ENCODE results near the gene FLYWCH2.
A peak's percentile ranks its signal among the peaks of the same experiment; 100 is the strongest.
"Not testable (repeated sequence)": the region's sequence is repeated elsewhere in the genome, so short reads cannot be mapped to it uniquely, and the experiment has no call there.

The FLYWCH2 gene

GRCh38 chr16:2907084-2907753 lies 24.2 kb downstream of the FLYWCH2 start:
- H4K12ac ChIP-seq (ENCODE audit: low read depth, low read length); H3K27ac ChIP-seq (ENCODE audit: low read depth, low read length); H2BK12ac ChIP-seq (ENCODE audit: low read length); H2BK120ac ChIP-seq (ENCODE audit: insufficient read depth, low read length, poor library complexity); H4K8ac ChIP-seq (ENCODE audit: low read depth, low read length); H3K27me3 ChIP-seq (ENCODE audit: insufficient read depth, low read length); H3K4me2 ChIP-seq (ENCODE audit: low read length); H3K4me1 ChIP-seq (ENCODE audit: control insufficient read depth in 1 of 2, insufficient read depth in 2 of 2, low read length in 2 of 2); H3K23ac ChIP-seq (ENCODE audit: low read length); H3K79me2 ChIP-seq (ENCODE audit: control insufficient read depth, insufficient read depth, low read length, poor library complexity); H3K14ac ChIP-seq (ENCODE audit: low read length); H2BK5ac ChIP-seq (ENCODE audit: low read depth, low read length, poor library complexity); H3K9ac ChIP-seq (ENCODE audit: low read length); H3K18ac ChIP-seq (ENCODE audit: low read length); H3K9me3 ChIP-seq (ENCODE audit: insufficient read depth, low read depth, low read length); H2AK5ac ChIP-seq (ENCODE audit: low read length); H3K36me3 ChIP-seq (ENCODE audit: control insufficient read depth in 1 of 2, insufficient read depth in 2 of 2, low read length in 2 of 2); H3K4me3 ChIP-seq (ENCODE audit: low read depth, low read length); H4K91ac ChIP-seq (ENCODE audit: low read depth, low read length); H2AFZ ChIP-seq (ENCODE audit: insufficient read depth, low read length, poor library complexity); H3K4ac ChIP-seq (ENCODE audit: low read depth, low read length): not testable (repeated sequence)
- no CpG with 5 or more reads among the region's 17 CpGs for WGBS (ENCODE audit: extremely low coverage, insufficient coverage, insufficient read length)
- DNase-seq, result peak; percentile 58 to 68
- H3K79me1 ChIP-seq (ENCODE audit: low read length), result peaks cover 12% of the 10 kb centered on the region

DNA sequence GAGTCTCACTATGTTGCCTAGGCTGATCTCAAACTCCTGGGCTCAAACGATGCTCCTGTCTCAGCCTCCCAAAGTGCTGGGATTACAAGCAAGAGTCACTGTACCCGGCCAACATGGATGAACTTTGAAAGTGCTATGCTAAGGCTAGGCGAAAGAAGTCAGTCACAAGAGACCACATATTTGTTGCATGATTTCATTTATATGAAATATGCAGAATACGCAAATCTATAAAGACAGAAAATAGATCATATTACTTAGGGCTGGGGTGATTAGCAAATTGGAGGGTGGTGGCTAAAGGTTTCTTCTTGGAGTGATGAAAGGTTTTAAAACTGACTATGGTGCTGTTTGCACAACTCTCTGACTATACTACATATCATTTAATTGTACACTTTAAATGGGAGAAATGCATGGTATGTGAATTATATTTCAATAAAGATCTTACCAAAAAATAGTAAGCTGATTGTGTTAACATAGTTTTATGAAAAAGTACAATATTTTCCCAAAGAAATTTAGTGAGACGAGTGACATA lies 27.5 kb downstream of the FLYWCH2 start:
- Histone ChIP-seq H3K9me3 (ENCODE audit: insufficient read depth, low read depth, low read length) (peaks cover 3% of the 10 kb centered on the region), H3K4me2 (ENCODE audit: low read length) (no peak overlapping the region), H3K9ac (ENCODE audit: low read length) (no peak overlapping the region), H3K27ac (ENCODE audit: low read depth, low read length) (no peak overlapping the region), H3K79me1 (ENCODE audit: low read length) (peaks cover 7% of the 10 kb centered on the region), H2BK12ac (ENCODE audit: low read length) (no peak overlapping the region), H3K14ac (ENCODE audit: low read length) (no peak overlapping the region), H2BK5ac (ENCODE audit: low read depth, low read length, poor library complexity) (no peak overlapping the region), H3K4me3 (ENCODE audit: low read depth, low read length) (no peak overlapping the region), H3K18ac (ENCODE audit: low read length) (no peak overlapping the region), H3K4me1 (ENCODE audit: control insufficient read depth in 1 of 2, insufficient read depth in 2 of 2, low read length in 2 of 2) (peaks cover 0 to 3% of the 10 kb centered on the region in 2 experiments), H3K27me3 (ENCODE audit: insufficient read depth, low read length) (peaks cover 5% of the 10 kb centered on the region), H4K12ac (ENCODE audit: low read depth, low read length) (no peak overlapping the region), H2AK5ac (ENCODE audit: low read length) (no peak overlapping the region), H2BK120ac (ENCODE audit: insufficient read depth, low read length, poor library complexity) (no peak overlapping the region), H3K4ac (ENCODE audit: low read depth, low read length) (no peak overlapping the region), H2AFZ (ENCODE audit: insufficient read depth, low read length, poor library complexity) (no peak overlapping the region), H3K23ac (ENCODE audit: low read length) (no peak overlapping the region), H3K79me2 (ENCODE audit: control insufficient read depth, insufficient read depth, low read length, poor library complexity) (peaks cover 4% of the 10 kb centered on the region), H3K36me3 (ENCODE audit: control insufficient read depth in 1 of 2, insufficient read depth in 2 of 2, low read length in 2 of 2) (peaks cover 4 to 5% of the 10 kb centered on the region in 2 experiments), H4K8ac (ENCODE audit: low read depth, low read length) (no peak overlapping the region), H4K91ac (ENCODE audit: low read depth, low read length) (no peak overlapping the region)
- no CpG with 5 or more reads among the region's 5 CpGs for WGBS (ENCODE audit: extremely low coverage, insufficient coverage, insufficient read length)
- peak in 1 of 2 donors; percentile 36 for DNase-seq

DNA sequence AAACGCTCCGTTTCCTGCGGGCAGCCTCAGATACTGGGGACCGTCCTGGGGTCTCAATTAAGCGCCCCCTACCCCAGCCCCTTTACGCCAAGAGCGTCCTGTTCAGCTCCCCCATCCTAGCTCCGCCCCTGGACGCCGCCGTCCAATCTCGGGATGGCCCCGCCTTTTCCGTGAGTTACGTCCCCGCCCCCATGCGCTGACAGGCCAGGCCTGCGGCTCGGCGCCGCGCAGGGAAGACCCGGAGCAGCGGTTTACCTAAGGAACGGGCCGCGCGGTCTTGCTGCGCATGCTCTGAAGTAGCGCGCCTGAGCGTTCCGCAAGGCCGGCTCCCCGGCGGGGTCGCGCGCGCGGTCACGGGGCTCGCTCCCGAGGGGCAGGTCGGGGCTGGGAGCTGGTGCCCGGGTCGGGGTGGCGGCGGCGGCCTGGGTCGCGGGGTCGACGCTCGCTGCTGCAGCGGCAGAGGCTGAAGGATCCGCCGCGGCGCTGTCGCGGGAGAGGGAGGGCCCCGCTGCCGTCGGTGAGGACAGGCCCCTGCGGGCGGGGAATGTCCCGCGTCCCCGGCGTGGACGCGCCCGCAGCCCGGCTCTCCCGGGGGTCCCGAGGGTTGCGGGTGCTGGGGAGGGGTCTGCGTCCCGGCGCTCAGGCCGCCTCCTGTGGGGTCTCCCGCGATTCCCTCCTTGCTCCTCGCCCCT lies 28.8 kb downstream of the FLYWCH2 start, which contains the start of gene FLYWCH1:
TSS of gene FLYWCH1 (plus strand) at position 294 of the 692 bp plus-strand sequence. CDS start 17,755 bp downstream, outside the sequence.
- Histone ChIP-seq H3K14ac (ENCODE audit: low read length) (peak within 1 kb of the TSS; percentile 88), H4K8ac (ENCODE audit: low read depth, low read length) (peak within 1 kb of the TSS; percentile 99), H3K79me1 (ENCODE audit: low read length) (peaks cover 7% of the 10 kb centered on the region), H3K27ac (ENCODE audit: low read depth, low read length) (no peak within 1 kb of the TSS), H3K27me3 (ENCODE audit: insufficient read depth, low read length) (peaks cover 5% of the 10 kb centered on the region), H3K9me3 (ENCODE audit: insufficient read depth, low read depth, low read length) (no peaks in the 10 kb centered on the region), H3K4me1 (ENCODE audit: control insufficient read depth in 1 of 2, insufficient read depth in 2 of 2, low read length in 2 of 2) (peaks cover 0 to 3% of the 10 kb centered on the region in 2 experiments), H2BK5ac (ENCODE audit: low read depth, low read length, poor library complexity) (no peak within 1 kb of the TSS), H2AK5ac (ENCODE audit: low read length) (no peak within 1 kb of the TSS), H3K4ac (ENCODE audit: low read depth, low read length) (peak within 1 kb of the TSS; percentile 64), H3K79me2 (ENCODE audit: control insufficient read depth, insufficient read depth, low read length, poor library complexity) (peaks cover 4% of the 10 kb centered on the region), H3K18ac (ENCODE audit: low read length) (peak within 1 kb of the TSS; percentile 93), H3K4me2 (ENCODE audit: low read length) (peak within 1 kb of the TSS; percentile 84), H3K23ac (ENCODE audit: low read length) (no peak within 1 kb of the TSS), H2BK120ac (ENCODE audit: insufficient read depth, low read length, poor library complexity) (peak within 1 kb of the TSS; percentile 49), H4K91ac (ENCODE audit: low read depth, low read length) (peak within 1 kb of the TSS; percentile 81), H2AFZ (ENCODE audit: insufficient read depth, low read length, poor library complexity) (peak within 1 kb of the TSS; percentile 92), H3K4me3 (ENCODE audit: low read depth, low read length) (peak within 1 kb of the TSS; percentile 84), H3K9ac (ENCODE audit: low read length) (peak within 1 kb of the TSS; percentile 72), H3K36me3 (ENCODE audit: control insufficient read depth in 1 of 2, insufficient read depth in 2 of 2, low read length in 2 of 2) (peaks cover 4 to 5% of the 10 kb centered on the region in 2 experiments), H4K12ac (ENCODE audit: low read depth, low read length) (peak within 1 kb of the TSS; percentile 94), H2BK12ac (ENCODE audit: low read length) (no peak within 1 kb of the TSS)
- no CpG with 5 or more reads among the region's 85 CpGs for WGBS (ENCODE audit: extremely low coverage, insufficient coverage, insufficient read length)
- peak; percentile 98 to 99 for DNase-seq

DNA sequence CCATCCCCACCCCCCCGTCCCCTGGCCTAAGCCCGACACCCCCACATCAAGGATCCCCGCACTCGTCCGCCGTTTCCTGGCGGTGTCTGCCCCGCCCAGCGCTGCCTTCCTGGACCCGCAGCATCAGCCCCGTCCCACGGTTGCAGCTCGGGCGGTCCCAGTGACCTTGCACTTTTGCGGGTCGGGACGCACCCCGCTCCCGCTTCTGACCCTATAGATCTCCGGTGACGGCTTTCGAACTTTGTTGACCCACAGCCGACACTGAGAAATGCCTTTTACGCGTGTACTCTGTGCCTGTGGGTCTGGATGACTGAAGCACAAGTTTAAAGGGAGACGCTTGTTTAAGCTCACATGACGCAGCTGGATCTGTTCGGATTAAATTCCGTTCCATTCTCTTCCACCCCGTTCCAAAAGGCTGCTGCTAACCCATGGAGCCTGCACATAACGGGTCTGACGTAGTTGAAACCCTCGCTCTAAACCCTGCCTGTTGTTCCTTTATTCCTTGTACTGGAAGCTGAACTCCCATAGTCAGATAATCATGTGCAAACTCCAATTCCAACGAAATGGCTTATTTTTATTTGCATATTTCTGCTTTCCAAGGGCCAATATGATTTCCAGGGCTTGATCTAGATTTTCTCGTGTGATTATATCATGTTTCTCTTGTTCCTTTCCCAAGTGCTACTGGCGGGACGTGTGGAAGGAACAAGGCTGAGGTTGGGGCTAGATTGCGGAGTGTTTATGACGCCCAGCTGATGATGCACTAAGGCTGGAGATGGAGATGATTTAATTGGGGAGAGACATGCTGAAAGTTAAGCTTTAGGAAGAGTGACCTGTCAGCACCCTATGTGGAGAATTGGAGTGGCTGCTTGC lies 29.6 kb downstream of the FLYWCH2 start:
- no CpG with 5 or more reads among the region's 39 CpGs for WGBS (ENCODE audit: extremely low coverage, insufficient coverage, insufficient read length)
- peaks cover 4 to 5% of the 10 kb centered on the region in 2 experiments for H3K36me3 ChIP-seq (ENCODE audit: control insufficient read depth in 1 of 2, insufficient read depth in 2 of 2, low read length in 2 of 2)

More for the DNA sequence above, 29.6 kb downstream of the FLYWCH2 start:
- Histone ChIP-seq H2BK12ac (ENCODE audit: low read length) (no peak overlapping the region), H3K27ac (ENCODE audit: low read depth, low read length) (no peak overlapping the region), H3K4ac (ENCODE audit: low read depth, low read length) (peak overlapping the region; percentile 64), H3K14ac (ENCODE audit: low read length) (peak overlapping the region; percentile 28), H4K12ac (ENCODE audit: low read depth, low read length) (peak overlapping the region; percentile 47), H2BK120ac (ENCODE audit: insufficient read depth, low read length, poor library complexity) (no peak overlapping the region), H2AK5ac (ENCODE audit: low read length) (no peak overlapping the region), H3K79me1 (ENCODE audit: low read length) (peaks cover 7% of the 10 kb centered on the region), H4K8ac (ENCODE audit: low read depth, low read length) (peak overlapping the region; percentile 85), H3K4me3 (ENCODE audit: low read depth, low read length) (peak overlapping the region; percentile 84), H2AFZ (ENCODE audit: insufficient read depth, low read length, poor library complexity) (peak overlapping the region; percentile 92), H3K4me2 (ENCODE audit: low read length) (peak overlapping the region; percentile 76), H4K91ac (ENCODE audit: low read depth, low read length) (peak overlapping the region; percentile 81), H3K79me2 (ENCODE audit: control insufficient read depth, insufficient read depth, low read length, poor library complexity) (peaks cover 4% of the 10 kb centered on the region), H3K9ac (ENCODE audit: low read length) (peak overlapping the region; percentile 16), H3K27me3 (ENCODE audit: insufficient read depth, low read length) (peaks cover 5% of the 10 kb centered on the region), H2BK5ac (ENCODE audit: low read depth, low read length, poor library complexity) (no peak overlapping the region), H3K4me1 (ENCODE audit: control insufficient read depth in 1 of 2, insufficient read depth in 2 of 2, low read length in 2 of 2) (peaks cover 0 to 3% of the 10 kb centered on the region in 2 experiments), H3K18ac (ENCODE audit: low read length) (peak overlapping the region; percentile 93), H3K23ac (ENCODE audit: low read length) (no peak overlapping the region), H3K9me3 (ENCODE audit: insufficient read depth, low read depth, low read length) (no peaks in the 10 kb centered on the region)
- peak; percentile 15 to 45 for DNase-seq
